GM23338 (cell line): ENCODE results near the gene ULBP1. TPM values are rescaled to one million over a fixed set of nuclear protein-coding genes. Genes with fewer than 3 reads are reported as not detected.

ENCODE experiments used
- ATAC-seq: fragments of 200-7000 bp; cut with Tn5 transposase; 3 replicates; pipeline ENCODE4 v1.9.1; 2020
- DNase-seq: peaks from one replicate; pipeline ENCODE4 v3.0.0-alpha.2; 2015; ENCODE audit warnings: low spot score
- H2AFZ ChIP-seq: fragments of 200-600 bp; sonication (generic); 2 replicates; pipeline ENCODE4 v1.8.0; 2016; ENCODE audit warnings: antibody characterized with exemption, mild to moderate bottlenecking, moderate library complexity
- H3F3A ChIP-seq: fragments of 200-600 bp; sonication (generic); replicated peaks from 2 replicates; pipeline ENCODE4 v1.8.0; 2017; ENCODE audit warnings: antibody characterized with exemption, mixed run types, low read depth
- H3K27ac ChIP-seq: fragments of 200-600 bp; sonication (generic); 2 replicates; pipeline ENCODE4 v1.6.1; 2016; ENCODE audit warnings: low read depth
- H3K27me3 ChIP-seq: fragments of 200-600 bp; sonication (generic); 2 replicates; pipeline ENCODE4 v1.8.0; 2016; ENCODE audit warnings: mild to moderate bottlenecking, mixed run types, moderate library complexity; ENCODE audit not compliant: insufficient read depth
- H3K36me3 ChIP-seq: fragments of 200-600 bp; sonication (generic); 2 replicates; pipeline ENCODE4 v1.8.0; 2016; ENCODE audit warnings: mild to moderate bottlenecking; ENCODE audit not compliant: insufficient read depth
- H3K4me1 ChIP-seq: fragments of 200-600 bp; sonication (generic); 2 replicates; pipeline ENCODE4 v1.8.0; 2016; ENCODE audit warnings: mild to moderate bottlenecking, moderate library complexity; ENCODE audit not compliant: insufficient read depth
- H3K4me2 ChIP-seq: fragments of 200-600 bp; sonication (generic); 2 replicates; pipeline ENCODE4 v1.7.1; 2017; ENCODE audit warnings: mixed run types
- H3K4me3 ChIP-seq: fragments of 200-600 bp; sonication (generic); 2 replicates; pipeline ENCODE4 v1.6.1; 2016; ENCODE audit warnings: mixed run types
- H3K79me2 ChIP-seq: fragments of 200-600 bp; sonication (generic); replicated peaks from 2 replicates; pipeline ENCODE4 v1.8.0; 2017; ENCODE audit warnings: mild to moderate bottlenecking; ENCODE audit not compliant: insufficient read depth
- H3K9me2 ChIP-seq: fragments of 200-600 bp; sonication (generic); 2 replicates; pipeline ENCODE4 v1.8.0; 2017; ENCODE audit not compliant: insufficient read depth
- H4K20me1 ChIP-seq: fragments of 200-600 bp; sonication (generic); replicated peaks from 2 replicates; pipeline ENCODE4 v1.8.0; 2017; ENCODE audit warnings: mild to moderate bottlenecking; ENCODE audit not compliant: insufficient read depth
- H3K27ac Mint-ChIP-seq: 2 replicates; pipeline ENCODE4 v1.8.0; 2020; ENCODE audit warnings: inconsistent platforms, mild to moderate bottlenecking, moderate library complexity, mixed read lengths
- H3K27me3 Mint-ChIP-seq: 3 replicates; pipeline ENCODE4 v1.8.0; 2022; ENCODE audit warnings: low read depth, mild to moderate bottlenecking, moderate library complexity, mixed read lengths, inconsistent platforms; ENCODE audit not compliant: insufficient read depth, poor library complexity
- H3K36me3 Mint-ChIP-seq: 3 replicates; pipeline ENCODE4 v1.8.0; 2021; ENCODE audit warnings: low read depth, mild to moderate bottlenecking, inconsistent platforms, moderate library complexity, mixed read lengths
- H3K4me1 Mint-ChIP-seq: 3 replicates; pipeline ENCODE4 v1.8.0; 2020; ENCODE audit warnings: mild to moderate bottlenecking, inconsistent platforms, mixed read lengths
- H3K4me3 Mint-ChIP-seq: 3 replicates; pipeline ENCODE4 v1.8.0; 2021; ENCODE audit warnings: moderate library complexity, mild to moderate bottlenecking, inconsistent platforms, mixed read lengths
- H3K9me3 Mint-ChIP-seq: 3 replicates; pipeline ENCODE4 v1.8.0; 2020; ENCODE audit warnings: moderate library complexity, mild to moderate bottlenecking, inconsistent platforms, mixed read lengths
- CREB1 ChIP-seq: fragments of 250-450 bp; sonication (Bioruptor Pico); IDR thresholded peaks from 2 replicates; pipeline ENCODE4 v1.5.0; 2020; ENCODE audit warnings: low read depth, mild to moderate bottlenecking, moderate library complexity
- EZH2 ChIP-seq: fragments of 200-600 bp; sonication (generic); IDR thresholded peaks from one replicate; pipeline ENCODE4 v1.8.0; 2017; ENCODE audit warnings: antibody characterized with exemption, mild to moderate bottlenecking, low read depth; ENCODE audit not compliant: unreplicated experiment
- EZH2phosphoT487 ChIP-seq: fragments of 200-600 bp; sonication (generic); IDR thresholded peaks from one replicate; pipeline ENCODE4 v1.8.1; 2018; ENCODE audit warnings: antibody characterized with exemption; ENCODE audit not compliant: unreplicated experiment
- JUNB ChIP-seq: IDR thresholded peaks from one replicate; pipeline ENCODE4 v1.6.1; 2016; ENCODE audit warnings: antibody characterized with exemption; ENCODE audit not compliant: unreplicated experiment
- NANOG ChIP-seq: IDR thresholded peaks from 2 replicates; pipeline ENCODE4 v1.6.1; 2016; ENCODE audit warnings: antibody characterized with exemption, borderline replicate concordance
- POLR2AphosphoS5 ChIP-seq: IDR thresholded peaks from 2 replicates; pipeline ENCODE4 v1.6.1; 2016; ENCODE audit warnings: antibody characterized with exemption, low read depth
- ZNF114 ChIP-seq: fragments of 250-450 bp; sonication (Bioruptor Pico); IDR thresholded peaks from 2 replicates; pipeline ENCODE4 v1.5.0; 2020; ENCODE audit warnings: mild to moderate bottlenecking, moderate library complexity
- ZNF331 ChIP-seq: fragments of 250-450 bp; sonication (Bioruptor Pico); IDR thresholded peaks from 2 replicates; pipeline ENCODE4 v1.5.0; 2020; ENCODE audit warnings: low read depth, mild to moderate bottlenecking, moderate library complexity
- polyA plus RNA-seq: library from polyadenylated mRNA; unstranded; fragments of >200 nt; fragmentation: Nextera tagmentation; extraction: Ambion mirVana; gene quantifications from 2 replicates; pipeline ENCODE4 v1.2.1, GENCODE V29; 2016
- total RNA-seq: library from RNA; depleted of rRNA; stranded (reverse); fragments of >200 nt; shearing (Covaris generic); gene quantifications from 2 replicates; pipeline ENCODE4 v1.2.3, GENCODE V29; 2014
- TF ChIP-seq, protein P1 (sequence below): IDR thresholded peaks from 2 replicates; pipeline ENCODE4 v1.6.1; 2016; ENCODE audit warnings: antibody characterized with exemption
- TF ChIP-seq, protein P2 (sequence below): IDR thresholded peaks from one replicate; pipeline ENCODE4 v1.6.1; 2018; ENCODE audit warnings: antibody characterized with exemption; ENCODE audit not compliant: unreplicated experiment
- TF ChIP-seq, protein P3 (sequence below), 2 experiments: fragments of 200-600 bp in 1 of 2; sonication (generic) in 1 of 2; conservative IDR thresholded peaks; 2 replicates each; pipeline versions ENCODE4 v1.5.1 to v1.6.1; 2016 to 2017; ENCODE audit warnings: antibody characterized with exemption in 2 of 2, low read depth in 2 of 2, mild to moderate bottlenecking in 2 of 2, moderate library complexity in 1 of 2

ULBP1 gene
- total and polyA plus RNA-seq, 2 experiments from 2014 or later, result 0.74 to 1.7 TPM

DNA sequence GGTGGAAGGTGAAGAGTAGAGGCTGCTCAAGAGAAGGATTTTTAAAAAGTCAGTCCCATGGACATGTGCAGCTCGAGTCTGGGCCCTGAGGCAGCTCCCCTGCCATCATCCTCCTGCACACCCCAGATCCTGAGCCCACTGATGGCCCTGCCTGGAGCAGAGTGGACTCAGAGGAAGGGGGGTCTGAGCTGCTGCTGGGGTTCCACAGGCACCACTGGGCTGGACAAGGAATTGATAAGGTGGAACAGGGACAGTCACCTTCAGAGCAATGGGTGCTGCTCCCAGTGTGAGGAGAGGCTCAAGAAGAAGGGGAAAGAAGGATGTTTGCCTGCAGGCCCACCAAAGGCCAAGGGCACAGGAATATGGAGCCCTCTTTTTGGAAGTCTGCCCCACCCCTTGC is 15.7 kb upstream of the ULBP1 start (continued):
- TF ChIP-seq JUNB, result no peak
- no peak for TF ChIP-seq ZNF114 (CRISPR knock-in tag)
- TF ChIP-seq EZH2, result no peak
- TF ChIP-seq ZNF331 (CRISPR knock-in tag), result no peak

GRCh38 chr6:149948616-149949015 is 15.1 kb upstream of the ULBP1 start:
- DNase-seq (no peak), ATAC-seq (no peak)
- H4K20me1 ChIP-seq, result no peaks in the 10 kb centered on the region; the same call in 1 of the 2 replicates
- peaks cover 5% of the 10 kb centered on the region; the same call in 2 of the 3 replicates for H3K4me1 Mint-ChIP-seq
- H3K79me2 ChIP-seq, result no peaks in the 10 kb centered on the region
- H3K36me3 ChIP-seq, result no peaks in the 10 kb centered on the region
- H3K9me2 ChIP-seq, result no peaks in the 10 kb centered on the region
- H3K27ac ChIP-seq, result no peak overlapping the region
- H3K27me3 ChIP-seq, result peaks cover 80% of the 10 kb centered on the region
- H3K9me3 Mint-ChIP-seq, result no peaks in the 10 kb centered on the region
- H3K36me3 Mint-ChIP-seq, result no peaks in the 10 kb centered on the region
- no peak overlapping the region for H2AFZ ChIP-seq
- no peak for TF ChIP-seq CREB1 (CRISPR knock-in tag)
- no peak for TF ChIP-seq NANOG
- TF ChIP-seq, protein P1, sequence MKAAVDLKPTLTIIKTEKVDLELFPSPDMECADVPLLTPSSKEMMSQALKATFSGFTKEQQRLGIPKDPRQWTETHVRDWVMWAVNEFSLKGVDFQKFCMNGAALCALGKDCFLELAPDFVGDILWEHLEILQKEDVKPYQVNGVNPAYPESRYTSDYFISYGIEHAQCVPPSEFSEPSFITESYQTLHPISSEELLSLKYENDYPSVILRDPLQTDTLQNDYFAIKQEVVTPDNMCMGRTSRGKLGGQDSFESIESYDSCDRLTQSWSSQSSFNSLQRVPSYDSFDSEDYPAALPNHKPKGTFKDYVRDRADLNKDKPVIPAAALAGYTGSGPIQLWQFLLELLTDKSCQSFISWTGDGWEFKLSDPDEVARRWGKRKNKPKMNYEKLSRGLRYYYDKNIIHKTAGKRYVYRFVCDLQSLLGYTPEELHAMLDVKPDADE, result no peak
- TF ChIP-seq POLR2AphosphoS5, result no peak
- no peak for TF ChIP-seq EZH2phosphoT487
- H3K4me3 ChIP-seq, result no peak overlapping the region
- H3F3A ChIP-seq, result no peaks in the 10 kb centered on the region
- no peak overlapping the region for H3K4me2 ChIP-seq
- no peak overlapping the region for H3K27ac Mint-ChIP-seq
- H3K4me1 ChIP-seq, result no peaks in the 10 kb centered on the region
- H3K27me3 Mint-ChIP-seq, result peaks cover 64% of the 10 kb centered on the region
- no peak overlapping the region for H3K4me3 Mint-ChIP-seq

DNA sequence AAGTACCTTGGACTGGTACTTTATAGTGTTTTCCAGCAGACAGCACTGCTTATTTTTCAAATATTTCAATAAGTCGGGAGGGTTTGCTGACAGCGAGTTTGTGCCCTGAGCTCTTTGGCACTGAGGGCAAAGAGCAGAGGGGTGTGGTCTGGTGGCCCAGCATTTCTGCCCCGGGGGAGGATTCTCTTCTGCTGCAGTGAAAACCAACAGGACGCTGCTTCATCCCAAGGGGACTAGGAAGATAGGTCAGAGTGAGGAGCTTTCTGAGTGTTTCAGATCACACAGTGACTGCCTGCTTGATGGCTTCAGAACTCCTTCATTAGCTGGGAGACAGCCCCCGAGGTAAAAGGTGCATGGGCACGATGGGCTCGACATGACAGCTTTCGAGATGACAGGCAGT is 13.3 kb upstream of the ULBP1 start:
- Mint-ChIP-seq H3K36me3 (no peaks in the 10 kb centered on the region), H3K9me3 (no peaks in the 10 kb centered on the region), H3K4me1 (peaks cover 12% of the 10 kb centered on the region), H3K4me3 (no peak overlapping the region), H3K27me3 (peaks cover 72% of the 10 kb centered on the region), H3K27ac (no peak overlapping the region)
- ATAC-seq (no peak), DNase-seq (no peak)
- Histone ChIP-seq H3K36me3 (no peaks in the 10 kb centered on the region), H2AFZ (no peak overlapping the region), H3K27ac (no peak overlapping the region), H3F3A (no peaks in the 10 kb centered on the region), H3K4me2 (no peak overlapping the region), H3K4me1 (no peaks in the 10 kb centered on the region; the same call in 1 of the 2 replicates), H3K27me3 (peaks cover 89% of the 10 kb centered on the region), H3K4me3 (no peak overlapping the region), H3K9me2 (no peaks in the 10 kb centered on the region), H4K20me1 (no peaks in the 10 kb centered on the region; the same call in 1 of the 2 replicates), H3K79me2 (no peaks in the 10 kb centered on the region)
- no peak for TF ChIP-seq JUNB
- TF ChIP-seq, protein P2, sequence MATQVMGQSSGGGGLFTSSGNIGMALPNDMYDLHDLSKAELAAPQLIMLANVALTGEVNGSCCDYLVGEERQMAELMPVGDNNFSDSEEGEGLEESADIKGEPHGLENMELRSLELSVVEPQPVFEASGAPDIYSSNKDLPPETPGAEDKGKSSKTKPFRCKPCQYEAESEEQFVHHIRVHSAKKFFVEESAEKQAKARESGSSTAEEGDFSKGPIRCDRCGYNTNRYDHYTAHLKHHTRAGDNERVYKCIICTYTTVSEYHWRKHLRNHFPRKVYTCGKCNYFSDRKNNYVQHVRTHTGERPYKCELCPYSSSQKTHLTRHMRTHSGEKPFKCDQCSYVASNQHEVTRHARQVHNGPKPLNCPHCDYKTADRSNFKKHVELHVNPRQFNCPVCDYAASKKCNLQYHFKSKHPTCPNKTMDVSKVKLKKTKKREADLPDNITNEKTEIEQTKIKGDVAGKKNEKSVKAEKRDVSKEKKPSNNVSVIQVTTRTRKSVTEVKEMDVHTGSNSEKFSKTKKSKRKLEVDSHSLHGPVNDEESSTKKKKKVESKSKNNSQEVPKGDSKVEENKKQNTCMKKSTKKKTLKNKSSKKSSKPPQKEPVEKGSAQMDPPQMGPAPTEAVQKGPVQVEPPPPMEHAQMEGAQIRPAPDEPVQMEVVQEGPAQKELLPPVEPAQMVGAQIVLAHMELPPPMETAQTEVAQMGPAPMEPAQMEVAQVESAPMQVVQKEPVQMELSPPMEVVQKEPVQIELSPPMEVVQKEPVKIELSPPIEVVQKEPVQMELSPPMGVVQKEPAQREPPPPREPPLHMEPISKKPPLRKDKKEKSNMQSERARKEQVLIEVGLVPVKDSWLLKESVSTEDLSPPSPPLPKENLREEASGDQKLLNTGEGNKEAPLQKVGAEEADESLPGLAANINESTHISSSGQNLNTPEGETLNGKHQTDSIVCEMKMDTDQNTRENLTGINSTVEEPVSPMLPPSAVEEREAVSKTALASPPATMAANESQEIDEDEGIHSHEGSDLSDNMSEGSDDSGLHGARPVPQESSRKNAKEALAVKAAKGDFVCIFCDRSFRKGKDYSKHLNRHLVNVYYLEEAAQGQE, result no peak
- no peak for TF ChIP-seq EZH2phosphoT487
- TF ChIP-seq EZH2, result no peak
- no peak for TF ChIP-seq ZNF114 (CRISPR knock-in tag)
- TF ChIP-seq, protein P1, result no peak
- TF ChIP-seq, protein P3, sequence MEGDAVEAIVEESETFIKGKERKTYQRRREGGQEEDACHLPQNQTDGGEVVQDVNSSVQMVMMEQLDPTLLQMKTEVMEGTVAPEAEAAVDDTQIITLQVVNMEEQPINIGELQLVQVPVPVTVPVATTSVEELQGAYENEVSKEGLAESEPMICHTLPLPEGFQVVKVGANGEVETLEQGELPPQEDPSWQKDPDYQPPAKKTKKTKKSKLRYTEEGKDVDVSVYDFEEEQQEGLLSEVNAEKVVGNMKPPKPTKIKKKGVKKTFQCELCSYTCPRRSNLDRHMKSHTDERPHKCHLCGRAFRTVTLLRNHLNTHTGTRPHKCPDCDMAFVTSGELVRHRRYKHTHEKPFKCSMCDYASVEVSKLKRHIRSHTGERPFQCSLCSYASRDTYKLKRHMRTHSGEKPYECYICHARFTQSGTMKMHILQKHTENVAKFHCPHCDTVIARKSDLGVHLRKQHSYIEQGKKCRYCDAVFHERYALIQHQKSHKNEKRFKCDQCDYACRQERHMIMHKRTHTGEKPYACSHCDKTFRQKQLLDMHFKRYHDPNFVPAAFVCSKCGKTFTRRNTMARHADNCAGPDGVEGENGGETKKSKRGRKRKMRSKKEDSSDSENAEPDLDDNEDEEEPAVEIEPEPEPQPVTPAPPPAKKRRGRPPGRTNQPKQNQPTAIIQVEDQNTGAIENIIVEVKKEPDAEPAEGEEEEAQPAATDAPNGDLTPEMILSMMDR (conservative IDR thresholded peaks at IDR 0.05; ENCODE audit: low read depth in 2 of 2), result no peak
